Measurements from ENCODE around the gene MEGF11. TPM values are rescaled to one million over a fixed set of nuclear protein-coding genes. Genes with fewer than 3 reads are reported as not detected.

Gene MEGF11
- total RNA-seq, 1 donor from 2014 or later: not detected

- Histone ChIP-seq H3K36me3 (ENCODE audit: control insufficient read depth, insufficient read depth, low read length) (no peaks in the 10 kb centered on the region), H3K27me3 (ENCODE audit: control insufficient read depth, insufficient read depth, low read length) (no peaks in the 10 kb centered on the region), H3K4me3 (ENCODE audit: low read depth, low read length) (no peak overlapping the region)
- no peak for TF ChIP-seq CTCF (IDR thresholded peaks at IDR 0.05; ENCODE audit: insufficient read depth, low read length, severe bottlenecking)
- DNase-seq (ENCODE audit: low read depth) (no peak), FAIRE-seq (no peak)
Measured at GRCh38 chr15:65936282-65936681, 317.3 kb downstream of the MEGF11 start.

GRCh38 chr15:65935391-65935790, 318.2 kb downstream of the MEGF11 start:
- DNase-seq (ENCODE audit: low read depth) (no peak), FAIRE-seq (no peak)
- no peak overlapping the region for H3K4me3 ChIP-seq (ENCODE audit: low read depth, low read length)
- H3K36me3 ChIP-seq (ENCODE audit: control insufficient read depth, insufficient read depth, low read length): no peaks in the 10 kb centered on the region
- no peaks in the 10 kb centered on the region for H3K27me3 ChIP-seq (ENCODE audit: control insufficient read depth, insufficient read depth, low read length)
- no peak for TF ChIP-seq CTCF (IDR thresholded peaks at IDR 0.05; ENCODE audit: insufficient read depth, low read length, severe bottlenecking)

- H3K36me3 ChIP-seq (ENCODE audit: control insufficient read depth, insufficient read depth, low read length): no peaks in the 10 kb centered on the region
- no peak overlapping the region for H3K4me3 ChIP-seq (ENCODE audit: low read depth, low read length)
- DNase-seq (ENCODE audit: low read depth): no peak
- FAIRE-seq: no peak
- TF ChIP-seq CTCF (IDR thresholded peaks at IDR 0.05; ENCODE audit: insufficient read depth, low read length, severe bottlenecking): no peak
- H3K27me3 ChIP-seq (ENCODE audit: control insufficient read depth, insufficient read depth, low read length): no peaks in the 10 kb centered on the region
Measured at GRCh38 chr15:65931221-65931620, 322.3 kb downstream of the MEGF11 start.

- no peak for TF ChIP-seq CTCF (IDR thresholded peaks at IDR 0.05; ENCODE audit: insufficient read depth, low read length, severe bottlenecking)
- Histone ChIP-seq H3K36me3 (ENCODE audit: control insufficient read depth, insufficient read depth, low read length) (no peaks in the 10 kb centered on the region), H3K4me3 (ENCODE audit: low read depth, low read length) (no peak overlapping the region), H3K27me3 (ENCODE audit: control insufficient read depth, insufficient read depth, low read length) (no peaks in the 10 kb centered on the region)
- DNase-seq (ENCODE audit: low read depth): no peak
- FAIRE-seq: no peak
Measured at GRCh38 chr15:65930134-65930533, 323.4 kb downstream of the MEGF11 start.

GRCh38 chr15:65929573-65929972, 324.0 kb downstream of the MEGF11 start:
- H3K4me3 ChIP-seq (ENCODE audit: low read depth, low read length): no peak overlapping the region
- FAIRE-seq (no peak), DNase-seq (ENCODE audit: low read depth) (no peak)
- no peak for TF ChIP-seq CTCF (IDR thresholded peaks at IDR 0.05; ENCODE audit: insufficient read depth, low read length, severe bottlenecking)
- no peaks in the 10 kb centered on the region for H3K27me3 ChIP-seq (ENCODE audit: control insufficient read depth, insufficient read depth, low read length)
- H3K36me3 ChIP-seq (ENCODE audit: control insufficient read depth, insufficient read depth, low read length): no peaks in the 10 kb centered on the region

- Histone ChIP-seq H3K4me3 (ENCODE audit: low read depth, low read length) (no peak overlapping the region), H3K27me3 (ENCODE audit: control insufficient read depth, insufficient read depth, low read length) (no peaks in the 10 kb centered on the region), H3K36me3 (ENCODE audit: control insufficient read depth, insufficient read depth, low read length) (no peaks in the 10 kb centered on the region)
- TF ChIP-seq CTCF (IDR thresholded peaks at IDR 0.05; ENCODE audit: insufficient read depth, low read length, severe bottlenecking): peak; percentile 35
- DNase-seq (ENCODE audit: low read depth) (no peak), FAIRE-seq (no peak)
Measured at GRCh38 chr15:65927545-65927944, 326.0 kb downstream of the MEGF11 start.
